H1 (cell line): ENCODE measurements around the gene CXCL6. TPM values are rescaled to one million over a fixed set of nuclear protein-coding genes. Genes with fewer than 3 reads are reported as not detected.

Source experiments
- CTCF ChIA-PET: fragments of 300-600 bp; sonication (Branson Sonifier 250); formaldehyde crosslinking; loops from one replicate; lab custom pipeline; 2021; ENCODE audit not compliant: partially characterized antibody; lab: Charles Lee
- POLR2A ChIA-PET: fragments of 300-600 bp; sonication (Branson Sonifier 250); formaldehyde crosslinking; loops from one replicate; lab custom pipeline; 2021; ENCODE audit warnings: inconsistent platforms; ENCODE audit not compliant: partially characterized antibody; lab: Charles Lee
- DNase-seq, 2 experiments: peaks; one replicate each; pipeline versions ENCODE4 v3.0.0 to v3.0.0-alpha.2; 2010 to 2022; ENCODE audit warnings: low spot score in 2 of 2, low read depth in 1 of 2, mixed read lengths in 1 of 2
- FAIRE-seq: peaks from 2 replicates; lab custom pipeline; 2011; peaks lifted over from hg19 to GRCh38; lab: Jason Lieb, UNC
- H2AFZ ChIP-seq: 2 replicates; pipeline ENCODE4 v1.8.1; 2012; ENCODE audit warnings: low read length, inconsistent platforms
- H2AK5ac ChIP-seq: 2 replicates; pipeline ENCODE4 v1.6.1; 2013; ENCODE audit warnings: low read depth, low read length
- H2BK120ac ChIP-seq: replicated peaks from 2 replicates; pipeline ENCODE3; 2013; ENCODE audit warnings: low read depth, low read length, inconsistent platforms
- H2BK12ac ChIP-seq: 2 replicates; pipeline ENCODE4 v1.6.1; 2013; ENCODE audit warnings: low read depth, low read length
- H2BK15ac ChIP-seq: 2 replicates; pipeline ENCODE4 v1.6.1; 2013; ENCODE audit warnings: low read length
- H2BK20ac ChIP-seq: 2 replicates; pipeline ENCODE4 v1.6.1; 2013; ENCODE audit warnings: low read length
- H2BK5ac ChIP-seq: 2 replicates; pipeline ENCODE4 v1.6.1; 2013; ENCODE audit warnings: low read depth, low read length
- H3K14ac ChIP-seq: 2 replicates; pipeline ENCODE4 v1.6.1; 2013; ENCODE audit warnings: inconsistent platforms; ENCODE audit not compliant: insufficient read length
- H3K18ac ChIP-seq: 2 replicates; pipeline ENCODE4 v1.6.1; 2013; ENCODE audit warnings: low read length; ENCODE audit errors: extremely low read depth
- H3K23ac ChIP-seq: 2 replicates; pipeline ENCODE4 v1.6.1; 2013; ENCODE audit warnings: inconsistent platforms; ENCODE audit not compliant: insufficient read length
- H3K23me2 ChIP-seq: 2 replicates; pipeline ENCODE4 v1.6.1; 2013; ENCODE audit warnings: low read depth, low read length
- H3K27ac ChIP-seq: 2 replicates; pipeline ENCODE4 v1.6.1; 2011; ENCODE audit warnings: low read depth, low read length, inconsistent platforms
- H3K27me3 ChIP-seq, 4 experiments: replicated peaks in 1 of 4; 1 replicate in 1 of 4; 2 replicates in 3 of 4; pipeline versions ENCODE4 v1.6.1 to v1.8.1; 2011 to 2013; ENCODE audit warnings: low read length in 3 of 4, mild to moderate bottlenecking in 3 of 4, inconsistent platforms in 2 of 4, mixed read lengths in 2 of 4, moderate library complexity in 1 of 4; ENCODE audit not compliant: control insufficient read depth in 3 of 4, insufficient read depth in 3 of 4; ENCODE audit errors: extremely low read depth in 1 of 4
- H3K36me3 ChIP-seq, 4 experiments: 2 replicates each; pipeline versions ENCODE4 v1.6.1 to v1.8.1; 2011 to 2013; ENCODE audit warnings: mild to moderate bottlenecking in 4 of 4, low read length in 3 of 4, moderate library complexity in 2 of 4, control low read depth in 1 of 4, inconsistent platforms in 1 of 4; ENCODE audit not compliant: insufficient read depth in 4 of 4, control insufficient read depth in 2 of 4
- H3K4ac ChIP-seq: replicated peaks from 2 replicates; pipeline ENCODE3; 2013; ENCODE audit warnings: low read length, low read depth, mixed read lengths, inconsistent platforms; ENCODE audit not compliant: insufficient read length
- H3K4me1 ChIP-seq, 4 experiments: replicated peaks in 1 of 4; 1 replicate in 1 of 4; 2 replicates in 3 of 4; pipeline versions ENCODE4 v1.6.1 to v1.8.1; 2011 to 2013; ENCODE audit warnings: low read length in 3 of 4, inconsistent platforms in 2 of 4, mixed read lengths in 1 of 4; ENCODE audit not compliant: insufficient read depth in 4 of 4, control insufficient read depth in 3 of 4
- H3K4me2 ChIP-seq, 2 experiments: 2 replicates each; pipeline versions ENCODE4 v1.6.1 to v1.8.1; 2011 to 2013; ENCODE audit warnings: low read depth in 2 of 2, low read length in 2 of 2, control low read depth in 1 of 2, inconsistent platforms in 1 of 2, mild to moderate bottlenecking in 1 of 2; ENCODE audit not compliant: insufficient read depth in 1 of 2
- H3K4me3 ChIP-seq, 4 experiments: fragments of 200-600, 300-600 bp in 1 of 4; sonication (generic), shearing (Covaris generic), sonication (Bioruptor Twin) in 1 of 4; 2 replicates each; pipeline versions ENCODE4 v1.5.1 to v1.8.1; 2011 to 2016; ENCODE audit warnings: low read length in 4 of 4, low read depth in 3 of 4, control low read depth in 2 of 4, inconsistent platforms in 2 of 4, mild to moderate bottlenecking in 2 of 4, mixed read lengths in 1 of 4, moderate library complexity in 1 of 4; ENCODE audit not compliant: insufficient read depth in 2 of 4; ENCODE audit errors: extremely low read depth in 1 of 4
- H3K56ac ChIP-seq: replicated peaks from 2 replicates; pipeline ENCODE3; 2013; ENCODE audit warnings: low read depth, mild to moderate bottlenecking, mixed read lengths, low read length, inconsistent platforms; ENCODE audit not compliant: insufficient read length
- H3K79me1 ChIP-seq: 2 replicates; pipeline ENCODE4 v1.6.1; 2013; ENCODE audit warnings: low read depth, low read length, control low read depth
- H3K79me2 ChIP-seq, 2 experiments: 2 replicates each; pipeline versions ENCODE4 v1.6.1 to v1.8.1; 2012 to 2013; ENCODE audit warnings: low read length in 2 of 2, mild to moderate bottlenecking in 2 of 2, inconsistent platforms in 1 of 2; ENCODE audit not compliant: insufficient read depth in 2 of 2, control insufficient read depth in 1 of 2
- H3K9ac ChIP-seq, 4 experiments: replicated peaks in 1 of 4; 1 replicate in 1 of 4; 2 replicates in 3 of 4; pipeline versions ENCODE4 v1.6.1 to v1.8.1; 2011 to 2013; ENCODE audit warnings: low read depth in 3 of 4, low read length in 3 of 4, control low read depth in 2 of 4, mild to moderate bottlenecking in 2 of 4, moderate library complexity in 2 of 4, inconsistent platforms in 1 of 4; ENCODE audit errors: extremely low read depth in 1 of 4
- H3K9me3 ChIP-seq, 2 experiments: 2 replicates each; pipeline versions ENCODE4 v1.6.1 to v1.8.1; 2012 to 2013; ENCODE audit warnings: mild to moderate bottlenecking in 2 of 2, moderate library complexity in 2 of 2, control low read depth in 1 of 2, inconsistent platforms in 1 of 2, low read depth in 1 of 2, low read length in 1 of 2, mixed read lengths in 1 of 2; ENCODE audit not compliant: insufficient read depth in 2 of 2
- H4K20me1 ChIP-seq, 2 experiments: replicated peaks in 1 of 2; 2 replicates each; pipeline versions ENCODE3 to v1.8.1; 2011 to 2013; ENCODE audit warnings: inconsistent platforms in 2 of 2, low read length in 2 of 2, mild to moderate bottlenecking in 1 of 2; ENCODE audit not compliant: insufficient read depth in 2 of 2, control insufficient read depth in 1 of 2
- H4K5ac ChIP-seq: 2 replicates; pipeline ENCODE4 v1.6.1; 2013; ENCODE audit warnings: low read length, low read depth, mixed read lengths, inconsistent platforms; ENCODE audit not compliant: insufficient read length
- H4K8ac ChIP-seq: 2 replicates; pipeline ENCODE4 v1.8.0; 2013; ENCODE audit warnings: mild to moderate bottlenecking, moderate library complexity, low read length, inconsistent platforms; ENCODE audit not compliant: insufficient read depth; ENCODE audit errors: extremely low read depth
- H4K91ac ChIP-seq: replicated peaks from 2 replicates; pipeline ENCODE3; 2013; ENCODE audit warnings: low read length, mixed read lengths, inconsistent platforms; ENCODE audit not compliant: insufficient read length
- ATF3 ChIP-seq: IDR thresholded peaks from 2 replicates; pipeline ENCODE4 v1.6.1; 2011; ENCODE audit warnings: low read depth, mild to moderate bottlenecking, low read length; ENCODE audit not compliant: insufficient read depth
- CHD1 ChIP-seq: IDR thresholded peaks from 2 replicates; pipeline ENCODE4 v1.6.1; 2012; ENCODE audit warnings: low read depth, low read length, improper control_type of control experiment
- CHD2 ChIP-seq: IDR thresholded peaks from 2 replicates; pipeline ENCODE4 v1.6.1; 2012; ENCODE audit warnings: low read length, improper control_type of control experiment
- CTBP2 ChIP-seq: IDR thresholded peaks from 2 replicates; pipeline ENCODE4 v1.7.0; 2011; ENCODE audit warnings: borderline replicate concordance, mild to moderate bottlenecking, moderate library complexity, mixed read lengths, low read length; ENCODE audit not compliant: insufficient read depth, insufficient read length
- HDAC2 ChIP-seq, 2 experiments: fragments of 300-600 bp in 1 of 2; sonication (generic) in 1 of 2; IDR thresholded peaks; 2 replicates each; pipeline ENCODE4 v1.6.1; 2011 to 2012; ENCODE audit warnings: low read depth in 2 of 2, low read length in 2 of 2, mild to moderate bottlenecking in 2 of 2, moderate library complexity in 2 of 2, borderline replicate concordance in 1 of 2, inconsistent platforms in 1 of 2
- RFX5 ChIP-seq: IDR thresholded peaks from 2 replicates; pipeline ENCODE4 v1.6.1; 2011; ENCODE audit warnings: low read depth, low read length, improper control_type of control experiment, borderline replicate concordance
- SRF ChIP-seq: IDR thresholded peaks from 2 replicates; pipeline ENCODE4 v1.6.1; 2011; ENCODE audit warnings: mild to moderate bottlenecking, low read depth, low read length, moderate library complexity
- SUZ12 ChIP-seq: fragments of 200-600 bp; sonication (generic); IDR thresholded peaks from 2 replicates; pipeline ENCODE4 v1.6.1; 2012; ENCODE audit warnings: mild to moderate bottlenecking, inconsistent platforms, low read length, moderate library complexity, mixed read lengths
- TAF1 ChIP-seq: IDR thresholded peaks from 2 replicates; pipeline ENCODE4 v1.6.1; 2011; ENCODE audit warnings: mild to moderate bottlenecking, low read depth, low read length
- YY1 ChIP-seq: IDR thresholded peaks from 2 replicates; pipeline ENCODE4 v1.6.1; 2011; ENCODE audit warnings: low read depth, mild to moderate bottlenecking, low read length
- WGBS, 2 experiments: shearing (Covaris generic) in 1 of 2; methylation state at CpG; one replicate each; pipeline versions ENCODE4 v1.1.6 to v1.1.7; 2013 to 2015; ENCODE audit warnings: low lambda C conversion rate in 2 of 2, mixed read lengths in 2 of 2, inconsistent platforms in 1 of 2, low coverage in 1 of 2, missing lambda C conversion rate in 1 of 2; ENCODE audit not compliant: insufficient replicate concordance in 2 of 2, insufficient coverage in 1 of 2, insufficient read length in 1 of 2; ENCODE audit errors: extremely low coverage in 1 of 2, missing lambda C conversion rate in 1 of 2; 5-methylcytosine and 5-hydroxymethylcytosine counted together
- polyA plus RNA-seq, 7 experiments: library from polyadenylated mRNA; depleted of rRNA in 3 of 7; stranded (reverse) in 5 of 7; unstranded in 2 of 7; fragments of >200 nt in 5 of 7; fragments of 200-250 nt in 2 of 7; gene quantifications; 1 replicate in 5 of 7; 2 replicates in 1 of 7; 4 replicates in 1 of 7; pipeline versions ENCODE4 v1.2.1 to v1.2.3, GENCODE V29; 2011 to 2013; ENCODE audit warnings: missing spikeins in 2 of 7, mixed read lengths in 2 of 7
- total RNA-seq: library from RNA; stranded (reverse); fragmentation: NEBNext Ultra II Directional; extraction: Animal tissue kit (Norgen Biotek cat#: 25700); gene quantifications from 2 replicates; pipeline ENCODE4 v1.2.1, GENCODE V29; 2021

The CXCL6 gene
- total and polyA plus RNA-seq, 2 of the 8 experiments (the other 6 are each of a cell fraction or from before 2014, with no cell fraction given), result 6.3 to 8.0 TPM

GRCh38 chr4:73871511-73872310 lies 35.2 kb downstream of the CXCL6 start:
- POLR2A ChIA-PET, result no interaction called here
- no peak overlapping the region for H4K5ac ChIP-seq

More at GRCh38 chr4:73871511-73872310, 35.2 kb downstream of the CXCL6 start:
- CTCF ChIA-PET, result interaction anchor here (1.6 kb wide), 1 partner anchor 9 kb away, joined by 3 read pairs; no protein-coding TSS in a partner anchor
- Histone ChIP-seq H2BK5ac (no peak overlapping the region), H3K9me3 (no peaks in the 10 kb centered on the region), H3K4me2 (no peak overlapping the region), H3K23ac (no peak overlapping the region), H2BK20ac (no peak overlapping the region), H2BK12ac (no peak overlapping the region), H2AK5ac (no peak overlapping the region), H4K20me1 (no peaks in the 10 kb centered on the region), H3K27me3 (peaks cover 0 to 22% (median 11%) of the 10 kb centered on the region in 4 experiments; a peak in 6 of 7 replicates), H3K4me1 (peaks cover 0 to 4% (median 2%) of the 10 kb centered on the region in 4 experiments; a peak in 3 of 7 replicates), H3K79me1 (no peaks in the 10 kb centered on the region), H4K8ac (no peak overlapping the region), H3K9ac (no peak overlapping the region), H3K79me2 (no peaks in the 10 kb centered on the region), H3K14ac (no peak overlapping the region), H3K27ac (no peak overlapping the region), H3K56ac (no peak overlapping the region), H2BK15ac (no peak overlapping the region), H2AFZ (no peak overlapping the region), H2BK120ac (no peak overlapping the region), H3K4me3 (no peak overlapping the region), H3K18ac (no peak overlapping the region), H3K23me2 (peaks cover 5% of the 10 kb centered on the region; the same call in 1 of the 2 replicates), H3K4ac (no peak overlapping the region), H4K91ac (no peak overlapping the region), H3K36me3 (no peaks in the 10 kb centered on the region)
- TF ChIP-seq ATF3, result no peak
- no peak for TF ChIP-seq CHD1
- no peak for TF ChIP-seq HDAC2 (IDR thresholded peaks at IDR 0.05; ENCODE audit: borderline replicate concordance in 1 of 2, low read depth in 2 of 2, low read length in 2 of 2)
- TF ChIP-seq SRF, result no peak
- TF ChIP-seq YY1, result no peak
- TF ChIP-seq SUZ12, result no peak
- TF ChIP-seq CTBP2, result no peak
- TF ChIP-seq TAF1, result no peak
- TF ChIP-seq CHD2, result no peak
- TF ChIP-seq RFX5, result no peak
- DNase-seq, result no peak
- no peak for FAIRE-seq
- 92% methylated on average over 6 of the region's 6 CpGs; no CpG with 5 or more reads in 1 of the 2 experiments for WGBS, 2 experiments
